GM10248 (cell line): ENCODE results near the gene FASTKD3.

Experiments used
- CTCF ChIA-PET: fragments of 300-600 bp; sonication (Branson Sonifier 250); formaldehyde crosslinking; extraction: SDS; loops from one replicate; lab custom pipeline; 2021; ENCODE audit warnings: antibody characterized with exemption; lab: Yijun Ruan, JAX
- POLR2A ChIA-PET: fragments of 350-650 bp; sonication (Branson Sonifier 250); formaldehyde crosslinking; extraction: SDS; loops from one replicate; lab custom pipeline; 2020; ENCODE audit warnings: antibody characterized with exemption; lab: Yijun Ruan, JAX
- DNase-seq: peaks from one replicate; pipeline ENCODE4 v3.0.0; 2012; ENCODE audit errors: extremely low spot score
- TF ChIP-seq, protein P1 (sequence below): IDR thresholded peaks from 2 replicates; pipeline ENCODE4 v1.5.1; 2012; ENCODE audit warnings: mild to moderate bottlenecking, low read depth; ENCODE audit errors: extremely low read depth, missing control alignments, control extremely low read depth

Gene FASTKD3

DNA sequence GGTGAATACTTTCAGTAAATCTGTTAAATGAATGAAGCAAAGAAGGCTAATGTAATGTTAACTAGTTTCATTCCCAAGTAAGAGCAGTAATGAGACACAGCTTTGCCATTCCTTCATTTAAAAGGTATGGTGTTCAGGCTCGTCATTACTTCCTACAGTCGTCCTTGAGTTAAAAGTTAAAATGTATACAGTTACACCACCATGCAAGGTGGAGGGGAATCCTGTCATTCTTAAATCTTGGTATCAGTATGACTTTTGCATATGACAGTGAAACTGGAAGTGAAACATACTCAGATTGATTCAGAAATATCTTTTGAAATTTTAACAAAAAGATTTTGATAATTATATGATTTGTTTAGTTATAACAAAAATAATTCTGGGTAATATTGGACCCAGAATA is 26.0 kb upstream of the FASTKD3 start:
- ChIA-PET CTCF (no interaction called here), POLR2A (no interaction called here)
- peak; percentile 25 for DNase-seq
- TF ChIP-seq, protein P1, sequence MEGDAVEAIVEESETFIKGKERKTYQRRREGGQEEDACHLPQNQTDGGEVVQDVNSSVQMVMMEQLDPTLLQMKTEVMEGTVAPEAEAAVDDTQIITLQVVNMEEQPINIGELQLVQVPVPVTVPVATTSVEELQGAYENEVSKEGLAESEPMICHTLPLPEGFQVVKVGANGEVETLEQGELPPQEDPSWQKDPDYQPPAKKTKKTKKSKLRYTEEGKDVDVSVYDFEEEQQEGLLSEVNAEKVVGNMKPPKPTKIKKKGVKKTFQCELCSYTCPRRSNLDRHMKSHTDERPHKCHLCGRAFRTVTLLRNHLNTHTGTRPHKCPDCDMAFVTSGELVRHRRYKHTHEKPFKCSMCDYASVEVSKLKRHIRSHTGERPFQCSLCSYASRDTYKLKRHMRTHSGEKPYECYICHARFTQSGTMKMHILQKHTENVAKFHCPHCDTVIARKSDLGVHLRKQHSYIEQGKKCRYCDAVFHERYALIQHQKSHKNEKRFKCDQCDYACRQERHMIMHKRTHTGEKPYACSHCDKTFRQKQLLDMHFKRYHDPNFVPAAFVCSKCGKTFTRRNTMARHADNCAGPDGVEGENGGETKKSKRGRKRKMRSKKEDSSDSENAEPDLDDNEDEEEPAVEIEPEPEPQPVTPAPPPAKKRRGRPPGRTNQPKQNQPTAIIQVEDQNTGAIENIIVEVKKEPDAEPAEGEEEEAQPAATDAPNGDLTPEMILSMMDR = no peak

DNA sequence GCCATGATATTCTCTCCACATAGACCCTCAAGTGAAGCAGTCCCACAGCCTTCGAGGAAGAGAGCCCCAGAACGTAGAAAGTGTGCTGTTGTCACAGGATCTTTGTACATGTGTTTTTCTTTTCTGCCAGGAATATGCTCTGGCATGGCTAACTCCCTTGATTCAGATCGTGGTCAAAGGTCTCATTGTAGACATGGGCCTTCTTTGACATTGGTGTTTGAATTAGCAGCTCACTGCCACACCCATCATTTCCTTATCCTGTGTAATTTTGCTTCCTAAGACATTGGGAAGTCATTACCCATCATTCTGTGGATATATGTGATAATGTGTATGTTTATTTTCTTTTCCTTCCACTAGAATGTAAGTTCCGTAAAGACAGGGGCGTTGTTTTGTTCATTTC is 25.6 kb upstream of the FASTKD3 start:
- DNase-seq = no peak
- ChIA-PET POLR2A (no interaction called here), CTCF (no interaction called here)
- TF ChIP-seq, protein P1 = no peak

DNA sequence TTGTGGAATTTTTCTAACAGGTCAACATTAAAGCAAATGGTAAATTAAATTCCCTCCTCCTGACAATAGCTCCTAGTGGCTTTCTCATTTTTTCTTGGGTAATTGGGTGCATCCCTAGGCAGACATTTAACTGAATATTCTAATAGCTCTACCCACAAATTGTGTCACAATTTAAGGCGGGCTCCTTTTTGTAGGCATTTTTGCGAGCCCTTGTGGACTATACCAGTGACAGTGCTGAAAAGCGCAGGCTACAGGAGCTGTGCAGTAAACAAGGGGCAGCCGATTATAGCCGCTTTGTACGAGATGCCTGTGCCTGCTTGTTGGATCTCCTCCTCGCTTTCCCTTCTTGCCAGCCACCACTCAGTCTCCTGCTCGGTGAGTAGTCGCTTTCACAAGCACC is 20.1 kb upstream of the FASTKD3 start:
- TF ChIP-seq, protein P1 = no peak
- CTCF ChIA-PET = interaction anchor here (1.0 to 1.7 kb wide), 4 partner anchors 8 to 38 kb away, joined by 3 to 4 read pairs (median 4); no protein-coding TSS in a partner anchor
- POLR2A ChIA-PET = no interaction called here

DNA sequence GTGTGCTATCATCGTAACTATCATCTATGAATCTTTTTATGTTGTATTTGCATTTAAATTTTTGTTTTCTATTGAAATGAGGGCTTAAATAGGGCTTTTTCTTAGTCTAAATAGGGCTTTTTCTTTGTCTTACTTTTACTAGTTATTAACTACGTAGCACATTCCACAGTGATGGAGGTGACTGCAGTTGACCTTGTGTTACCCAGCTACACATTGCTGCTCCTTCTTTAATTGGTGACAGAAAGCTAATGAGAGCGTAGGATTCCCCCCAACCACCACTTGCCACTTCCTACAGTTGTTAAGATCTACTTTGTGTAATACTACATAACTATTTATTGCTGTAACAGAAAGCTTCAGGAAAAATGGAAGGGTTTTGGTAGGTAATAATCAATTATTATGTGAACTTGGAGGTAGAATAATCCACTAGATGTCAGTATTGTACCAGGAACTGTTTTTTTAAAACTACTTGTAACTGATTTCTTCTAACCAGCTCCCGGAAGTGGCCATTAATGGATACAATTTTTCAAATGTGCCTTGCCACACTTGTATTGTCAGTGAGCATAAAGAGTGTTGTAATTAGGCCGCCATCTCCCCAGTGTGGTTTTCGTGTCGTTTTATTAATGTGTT is 18.1 kb upstream of the FASTKD3 start:
- DNase-seq = peak; percentile 35
- POLR2A ChIA-PET = no interaction called here

More for the DNA sequence above, 20.1 kb upstream of the FASTKD3 start:
- no peak for DNase-seq

DNA sequence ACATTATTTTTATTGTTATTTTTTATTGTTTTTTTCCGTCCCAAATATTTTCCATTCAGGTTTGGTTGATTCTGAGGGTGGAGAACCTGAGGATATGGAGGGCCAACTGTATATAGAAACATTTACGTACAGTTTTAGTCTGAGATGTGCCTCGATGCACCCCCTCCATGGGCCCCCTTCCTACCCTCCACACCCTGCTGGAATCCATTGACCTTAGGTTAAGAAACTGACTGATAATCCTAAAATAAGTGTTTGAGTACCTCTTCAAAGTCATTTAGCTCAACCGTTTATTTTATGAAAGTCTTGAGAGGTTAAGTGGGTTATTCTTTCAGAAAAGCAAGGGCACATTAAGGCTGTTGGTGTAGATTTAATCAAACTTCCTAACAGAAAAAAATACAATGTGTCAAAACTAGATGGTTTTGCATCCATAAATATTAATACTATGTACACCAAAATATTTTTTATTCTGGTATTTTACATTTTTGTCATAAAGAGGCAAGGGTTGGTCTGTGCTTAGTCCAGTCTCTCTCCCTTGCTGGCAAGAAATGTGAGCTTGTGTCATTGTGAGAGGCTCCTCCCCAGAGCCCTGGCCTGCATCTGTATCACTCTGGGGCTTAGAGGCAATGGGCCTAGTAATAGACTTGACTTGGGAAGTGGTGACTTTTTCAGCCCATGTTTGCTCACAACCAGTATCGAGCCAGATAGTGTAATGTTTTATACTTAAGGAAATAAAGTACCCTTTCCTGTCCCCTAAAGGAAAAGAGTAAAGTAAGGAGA is 15.8 kb upstream of the FASTKD3 start:
- no peak for DNase-seq
- POLR2A ChIA-PET = no interaction called here
- TF ChIP-seq, protein P1 = no peak
- CTCF ChIA-PET = interaction anchor here (4.8 kb wide), 1 partner anchor 9 kb away, joined by 75 read pairs; no protein-coding TSS in a partner anchor

More for the DNA sequence above, 18.1 kb upstream of the FASTKD3 start:
- TF ChIP-seq, protein P1 = peak; percentile 43
- CTCF ChIA-PET = interaction anchor here (0.7 to 4.8 kb wide), 24 partner anchors 10 to 1320 kb away, joined by 3 to 75 read pairs (median 4); partner anchors contain the start of genes FASTKD3 and MTRR

DNA sequence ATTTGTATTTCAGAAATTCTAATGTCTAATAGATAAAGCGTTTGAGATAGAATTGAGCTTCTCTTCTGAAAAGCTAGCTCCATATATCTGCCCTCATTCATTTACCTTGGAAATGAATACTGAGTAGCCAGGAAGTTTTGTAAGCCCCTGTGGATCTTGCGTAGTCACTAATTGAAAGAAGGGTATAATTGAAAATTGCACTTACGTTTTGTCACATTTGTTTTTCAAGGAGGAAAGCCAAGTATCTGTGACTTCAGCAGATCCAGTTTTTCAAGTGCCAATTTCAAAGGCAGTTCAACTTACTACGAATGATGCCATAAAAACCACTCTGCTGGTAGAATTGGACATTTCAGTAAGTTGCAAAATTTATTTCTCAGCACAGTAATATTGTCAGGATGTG is 14.1 kb upstream of the FASTKD3 start:
- ChIA-PET POLR2A (no interaction called here), CTCF (interaction anchor here (1.0 kb wide), 1 partner anchor 11 kb away, joined by 3 read pairs; no protein-coding TSS in a partner anchor)
- TF ChIP-seq, protein P1 = no peak
- no peak for DNase-seq
